Measurements from ENCODE around the gene DPP6.

- TF ChIP-seq, protein P1, sequence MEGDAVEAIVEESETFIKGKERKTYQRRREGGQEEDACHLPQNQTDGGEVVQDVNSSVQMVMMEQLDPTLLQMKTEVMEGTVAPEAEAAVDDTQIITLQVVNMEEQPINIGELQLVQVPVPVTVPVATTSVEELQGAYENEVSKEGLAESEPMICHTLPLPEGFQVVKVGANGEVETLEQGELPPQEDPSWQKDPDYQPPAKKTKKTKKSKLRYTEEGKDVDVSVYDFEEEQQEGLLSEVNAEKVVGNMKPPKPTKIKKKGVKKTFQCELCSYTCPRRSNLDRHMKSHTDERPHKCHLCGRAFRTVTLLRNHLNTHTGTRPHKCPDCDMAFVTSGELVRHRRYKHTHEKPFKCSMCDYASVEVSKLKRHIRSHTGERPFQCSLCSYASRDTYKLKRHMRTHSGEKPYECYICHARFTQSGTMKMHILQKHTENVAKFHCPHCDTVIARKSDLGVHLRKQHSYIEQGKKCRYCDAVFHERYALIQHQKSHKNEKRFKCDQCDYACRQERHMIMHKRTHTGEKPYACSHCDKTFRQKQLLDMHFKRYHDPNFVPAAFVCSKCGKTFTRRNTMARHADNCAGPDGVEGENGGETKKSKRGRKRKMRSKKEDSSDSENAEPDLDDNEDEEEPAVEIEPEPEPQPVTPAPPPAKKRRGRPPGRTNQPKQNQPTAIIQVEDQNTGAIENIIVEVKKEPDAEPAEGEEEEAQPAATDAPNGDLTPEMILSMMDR (conservative IDR thresholded peaks at IDR 0.05; ENCODE audit: low read depth, low read length) = no peak
- no peak for TF ChIP-seq EZH2 (IDR thresholded peaks at IDR 0.05; ENCODE audit: low read length, unreplicated experiment)
- TF ChIP-seq EZH2phosphoT487 (IDR thresholded peaks at IDR 0.05; ENCODE audit: borderline replicate concordance, low read length) = no peak
These were observed 359.9 kb downstream of the DPP6 start for GRCh38 chr7:154412105-154412504.
